Activated naive CD8-positive, alpha-beta T cell treated with anti-CD3 and anti-CD28 coated beads, Interleukin-2, amount 10 ng/mL, durations not matched to agents 7 days and 5 days (primary cell): ENCODE data around the gene PHF12. TPM values are rescaled to one million over a fixed set of nuclear protein-coding genes. Genes with fewer than 3 reads are reported as not detected.
A peak's percentile ranks its signal among the peaks of the same experiment; 100 is the strongest.

Experiments used
- ATAC-seq: fragments of 150-1000 bp; cut with Tn5 transposase; one replicate; pipeline ENCODE4 v1.10.0; 2021; ENCODE audit warnings: low read depth, moderate library complexity
- POLR2A ChIA-PET: fragments of 350-600 bp; sonication (Branson Sonifier 250); formaldehyde crosslinking; loops from one replicate; lab custom pipeline; 2021; ENCODE audit warnings: antibody characterized with exemption; lab: Charles Lee
- DNase-seq: peaks from one replicate; pipeline ENCODE4 v3.0.0; 2021
- H3K27ac Mint-ChIP-seq: one replicate; pipeline ENCODE4 v1.8.0; 2022; ENCODE audit warnings: mild to moderate bottlenecking, mixed read lengths
- H3K27me3 Mint-ChIP-seq: one replicate; pipeline ENCODE4 v1.8.0; 2022; ENCODE audit warnings: mild to moderate bottlenecking, moderate library complexity, mixed read lengths
- H3K36me3 Mint-ChIP-seq: one replicate; pipeline ENCODE4 v1.8.0; 2021; ENCODE audit warnings: mild to moderate bottlenecking, mixed read lengths
- H3K4me1 Mint-ChIP-seq: one replicate; pipeline ENCODE4 v1.8.0; 2021; ENCODE audit warnings: mixed read lengths
- H3K4me3 Mint-ChIP-seq: one replicate; pipeline ENCODE4 v1.8.0; 2022; ENCODE audit warnings: mild to moderate bottlenecking, moderate library complexity, mixed read lengths
- H3K9me3 Mint-ChIP-seq: one replicate; pipeline ENCODE4 v1.8.0; 2021; ENCODE audit warnings: mixed read lengths
- total RNA-seq, 2 experiments: library from RNA; stranded (reverse); gene quantifications; one replicate each; pipeline ENCODE4 v1.2.3, GENCODE V29; 2021

PHF12 gene
- total RNA-seq, 2 experiments from 2014 or later, result 98.6 to 99.9 TPM

- Mint-ChIP-seq H3K4me3 (no peak overlapping the region), H3K27me3 (no peaks in the 10 kb centered on the region), H3K4me1 (peaks cover 17% of the 10 kb centered on the region), H3K9me3 (no peaks in the 10 kb centered on the region), H3K27ac (no peak overlapping the region), H3K36me3 (peaks cover 11% of the 10 kb centered on the region)
- POLR2A ChIA-PET, result no interaction called here
- no peak for ATAC-seq
- DNase-seq, result no peak
These were observed 77.5 kb downstream of the PHF12 start for GRCh38 chr17:28873839-28874238.

- POLR2A ChIA-PET, result interaction anchor here (0.5 to 2.2 kb wide), 15 partner anchors 10 to 1909 kb away, joined by 3 to 28 read pairs (median 4); partner anchors contain the start of genes DHRS13, FAM222B, FLOT2 and PHF12
- H3K4me1 Mint-ChIP-seq, result peaks cover 10% of the 10 kb centered on the region
- H3K27me3 Mint-ChIP-seq, result no peaks in the 10 kb centered on the region
- peak overlapping the region; percentile 80 for H3K4me3 Mint-ChIP-seq
- H3K27ac Mint-ChIP-seq, result peak overlapping the region; percentile 100
- H3K9me3 Mint-ChIP-seq, result no peaks in the 10 kb centered on the region
- ATAC-seq (peak; percentile 100), DNase-seq (peak; percentile 58)
- H3K36me3 Mint-ChIP-seq, result peaks cover 2% of the 10 kb centered on the region
These were observed 80.2 kb downstream of the PHF12 start for GRCh38 chr17:28871056-28871579.

DNA sequence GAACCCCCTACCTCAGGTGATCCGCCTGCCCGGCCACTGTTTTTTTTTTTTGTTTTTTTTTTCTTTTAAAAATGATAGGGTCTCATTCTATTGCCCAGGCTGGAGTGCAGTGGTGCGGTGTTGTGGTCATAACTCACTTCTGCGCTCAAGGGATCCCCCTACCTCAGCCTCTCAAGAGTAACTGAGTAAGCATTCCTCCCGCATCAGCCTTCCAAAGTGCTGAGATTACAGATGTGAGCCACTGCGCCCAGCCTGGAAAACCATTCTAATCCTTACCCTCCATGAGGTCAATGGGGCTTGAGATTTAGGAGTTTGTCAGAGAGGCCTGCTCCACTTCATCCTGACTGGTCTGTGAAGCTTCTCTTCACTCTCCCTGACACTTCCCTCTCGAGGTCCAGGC lies 84.0 kb downstream of the PHF12 start:
- H3K36me3 Mint-ChIP-seq, result peaks cover 2% of the 10 kb centered on the region

DNA sequence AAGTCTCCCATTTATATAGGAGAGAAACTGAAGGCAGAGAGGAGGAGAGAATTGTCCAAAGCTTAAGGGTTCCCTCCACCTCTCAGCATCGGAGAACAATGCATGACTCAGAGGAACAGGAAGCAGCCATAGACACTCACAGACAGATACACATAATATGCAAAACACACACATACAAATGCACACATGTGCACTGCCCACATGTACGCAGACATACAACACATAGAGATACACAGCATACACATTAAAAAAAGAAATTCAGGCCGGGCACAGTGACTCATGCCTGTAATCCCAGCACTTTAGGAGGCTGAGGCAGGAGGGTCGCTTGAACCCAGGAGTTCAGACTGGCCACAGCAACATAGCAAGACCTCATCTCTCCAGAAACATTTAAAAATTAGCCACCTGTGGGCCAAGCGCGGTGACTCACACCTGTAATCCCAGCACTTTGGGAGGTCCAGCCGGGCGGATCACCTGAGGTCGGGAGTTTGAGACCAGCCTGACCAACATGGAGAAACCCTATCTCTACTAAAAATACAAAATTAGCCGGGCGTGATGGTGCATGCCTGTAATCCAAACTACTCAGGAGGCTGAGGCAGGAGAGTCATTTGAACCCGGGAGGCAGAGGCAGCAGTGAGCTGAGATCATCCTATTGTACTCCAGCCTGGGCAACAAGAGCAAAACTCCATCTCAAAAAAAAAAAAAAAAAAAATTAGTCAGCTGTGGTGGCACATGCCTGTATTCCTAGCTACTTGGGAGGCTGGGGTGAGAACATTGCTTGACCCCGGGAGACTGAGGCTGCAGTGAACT lies 85.2 kb downstream of the PHF12 start:
- Mint-ChIP-seq H3K4me1 (peaks cover 6% of the 10 kb centered on the region), H3K4me3 (no peak overlapping the region), H3K9me3 (no peaks in the 10 kb centered on the region), H3K27me3 (no peaks in the 10 kb centered on the region), H3K36me3 (peaks cover 3% of the 10 kb centered on the region), H3K27ac (peak overlapping the region; percentile 28)
- POLR2A ChIA-PET, result interaction anchor here (0.6 kb wide), 1 partner anchor 26 kb away, joined by 3 read pairs; no protein-coding TSS in a partner anchor
- DNase-seq (no peak), ATAC-seq (no peak)

More for the DNA sequence above, 84.0 kb downstream of the PHF12 start:
- DNase-seq (no peak), ATAC-seq (no peak)
- Mint-ChIP-seq H3K4me1 (peaks cover 9% of the 10 kb centered on the region), H3K4me3 (no peak overlapping the region), H3K27me3 (no peaks in the 10 kb centered on the region), H3K27ac (no peak overlapping the region), H3K9me3 (no peaks in the 10 kb centered on the region)
- POLR2A ChIA-PET, result no interaction called here

DNA sequence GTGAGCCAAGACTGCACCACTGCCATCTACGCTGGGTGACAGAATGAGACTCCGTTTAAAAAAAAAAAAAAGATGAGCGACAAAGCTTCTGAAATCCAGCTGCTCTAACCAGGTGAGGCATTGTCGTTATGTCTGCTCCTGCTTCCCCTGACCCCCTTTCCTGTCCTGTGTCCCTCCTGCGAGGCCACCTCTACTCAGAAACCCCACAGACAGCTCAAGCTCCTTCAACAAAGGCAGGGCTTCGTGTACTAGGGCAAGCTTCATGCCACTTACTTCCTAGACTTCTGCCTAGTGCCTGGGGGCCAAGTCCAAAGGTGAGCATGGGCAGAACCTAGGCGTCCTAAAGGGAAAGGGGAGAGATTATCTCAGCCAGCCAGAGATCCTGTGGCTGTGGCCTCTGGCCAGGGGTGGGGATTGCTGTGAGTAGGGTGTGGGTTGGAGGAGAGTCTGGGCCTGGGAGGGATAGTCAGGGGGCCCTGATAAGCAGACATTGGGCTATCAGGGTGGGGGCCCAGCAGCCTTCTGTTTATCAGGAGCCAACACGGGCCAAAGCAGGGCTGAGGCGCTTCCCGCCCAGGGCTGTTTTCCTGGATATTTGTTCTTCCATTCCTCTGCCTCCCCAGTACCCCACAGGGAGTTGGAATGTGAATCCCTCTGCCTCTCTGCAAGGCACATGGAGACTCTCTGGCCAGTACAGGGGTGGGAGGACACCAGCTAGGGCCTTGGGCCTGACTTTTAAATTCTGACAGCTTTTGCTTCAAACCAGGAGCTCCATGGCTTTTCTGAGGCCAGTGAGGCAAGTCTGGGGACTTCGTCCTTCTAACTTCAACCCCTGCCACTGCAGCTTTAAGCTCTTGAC lies 86.1 kb downstream of the PHF12 start:
- POLR2A ChIA-PET, result interaction anchor here (0.6 kb wide), 2 partner anchors 27 to 86 kb away, joined by 3 read pairs; partner anchors contain the start of gene PHF12
- peaks cover 3% of the 10 kb centered on the region for H3K4me1 Mint-ChIP-seq
- ATAC-seq (no peak), DNase-seq (no peak)
- peaks cover 4% of the 10 kb centered on the region for H3K36me3 Mint-ChIP-seq
- no peak overlapping the region for H3K27ac Mint-ChIP-seq
- H3K4me3 Mint-ChIP-seq, result no peak overlapping the region
- H3K27me3 Mint-ChIP-seq, result no peaks in the 10 kb centered on the region
- no peaks in the 10 kb centered on the region for H3K9me3 Mint-ChIP-seq

DNA sequence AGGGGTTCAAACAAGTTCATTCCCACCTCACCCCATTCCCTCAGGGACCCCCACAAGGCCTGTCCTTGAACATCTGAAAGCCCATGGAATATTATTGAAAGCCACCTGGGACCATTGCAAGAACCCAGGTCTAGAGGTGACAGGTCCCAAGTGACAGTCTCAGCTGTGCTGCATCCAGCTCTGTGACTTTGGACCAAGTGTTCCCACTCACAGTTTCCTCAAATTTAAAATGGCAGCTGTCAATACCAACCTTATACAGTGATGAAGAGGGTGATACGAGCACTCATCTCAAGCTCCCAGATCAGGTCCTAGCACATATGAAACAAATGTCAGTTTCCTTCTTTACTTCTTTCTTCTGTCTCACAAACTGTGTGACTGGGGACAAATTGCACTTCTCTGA lies 87.4 kb downstream of the PHF12 start:
- ATAC-seq (no peak), DNase-seq (no peak)
- no peaks in the 10 kb centered on the region for H3K27me3 Mint-ChIP-seq
- H3K4me3 Mint-ChIP-seq, result no peak overlapping the region
- H3K4me1 Mint-ChIP-seq, result peaks cover 3% of the 10 kb centered on the region
- H3K36me3 Mint-ChIP-seq, result peaks cover 4% of the 10 kb centered on the region
- POLR2A ChIA-PET, result no interaction called here
- no peak overlapping the region for H3K27ac Mint-ChIP-seq
- H3K9me3 Mint-ChIP-seq, result no peaks in the 10 kb centered on the region

DNA sequence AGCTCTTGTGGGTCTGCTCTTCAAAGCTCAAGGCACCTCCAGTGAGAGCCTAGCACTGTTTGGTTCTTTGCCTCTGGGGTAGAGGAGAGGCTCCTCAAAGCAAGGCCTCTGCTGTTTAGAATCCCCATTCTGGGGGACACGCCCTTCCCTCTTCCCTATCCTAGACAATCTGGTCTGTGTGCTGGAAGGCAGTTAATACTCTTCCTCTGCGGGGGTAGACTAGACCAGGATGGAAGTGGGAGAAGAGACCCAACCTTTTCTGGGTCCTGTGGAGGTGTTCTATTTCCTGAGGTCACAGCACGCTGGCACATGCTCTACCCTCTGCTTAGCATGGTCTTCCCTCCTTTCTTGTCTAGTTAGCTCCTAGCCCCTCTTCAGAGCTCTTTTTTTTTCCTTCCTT lies 88.8 kb downstream of the PHF12 start:
- POLR2A ChIA-PET, result no interaction called here
- Mint-ChIP-seq H3K4me1 (peaks cover 5% of the 10 kb centered on the region), H3K36me3 (peaks cover 8% of the 10 kb centered on the region), H3K27me3 (no peaks in the 10 kb centered on the region), H3K27ac (no peak overlapping the region), H3K9me3 (no peaks in the 10 kb centered on the region), H3K4me3 (no peak overlapping the region)
- ATAC-seq (no peak), DNase-seq (no peak)

- peaks cover 5% of the 10 kb centered on the region for H3K4me1 Mint-ChIP-seq
- POLR2A ChIA-PET, result interaction anchor here (1.5 kb wide), 1 partner anchor 10 kb away, joined by 4 read pairs; no protein-coding TSS in a partner anchor
- peaks cover 8% of the 10 kb centered on the region for H3K36me3 Mint-ChIP-seq
- no peak for ATAC-seq
- H3K27me3 Mint-ChIP-seq, result no peaks in the 10 kb centered on the region
- no peak overlapping the region for H3K27ac Mint-ChIP-seq
- H3K4me3 Mint-ChIP-seq, result no peak overlapping the region
- H3K9me3 Mint-ChIP-seq, result no peaks in the 10 kb centered on the region
- no peak for DNase-seq
These were observed 89.7 kb downstream of the PHF12 start for GRCh38 chr17:28861393-28862203.

DNA sequence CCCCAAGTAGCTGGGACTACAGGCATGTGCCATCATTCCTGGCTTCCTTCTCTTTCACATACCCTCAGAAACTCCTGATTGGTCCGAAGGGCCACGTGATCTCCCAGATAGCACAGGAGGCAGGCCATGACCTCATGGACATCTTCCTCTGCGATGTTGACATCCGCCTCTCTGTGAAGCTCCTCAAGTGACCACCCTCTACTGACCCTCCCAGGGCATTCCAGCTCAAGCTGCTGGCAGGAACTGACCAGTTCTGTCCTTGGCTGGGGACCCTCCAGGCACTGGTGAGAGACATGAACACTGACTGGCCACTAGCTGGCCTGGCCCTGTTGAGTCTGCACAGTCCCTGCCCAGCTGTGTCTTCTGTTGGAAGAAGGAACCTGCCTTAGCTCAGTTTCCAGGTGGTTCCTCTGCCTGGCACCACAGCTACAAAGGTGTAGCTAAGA lies 90.9 kb downstream of the PHF12 start:
- Mint-ChIP-seq H3K4me3 (no peak overlapping the region), H3K4me1 (peaks cover 8% of the 10 kb centered on the region), H3K9me3 (no peaks in the 10 kb centered on the region), H3K27ac (no peak overlapping the region), H3K36me3 (peaks cover 11% of the 10 kb centered on the region), H3K27me3 (no peaks in the 10 kb centered on the region)
- ATAC-seq, result no peak
- POLR2A ChIA-PET, result interaction anchor here (1.5 kb wide), 1 partner anchor 11 kb away, joined by 4 read pairs; no protein-coding TSS in a partner anchor
- DNase-seq, result no peak

GRCh38 chr17:28858801-28859355 lies 92.4 kb downstream of the PHF12 start:
- H3K27me3 Mint-ChIP-seq, result no peaks in the 10 kb centered on the region
- no peak overlapping the region for H3K4me3 Mint-ChIP-seq
- H3K4me1 Mint-ChIP-seq, result peaks cover 14% of the 10 kb centered on the region
- no peak for ATAC-seq
- H3K27ac Mint-ChIP-seq, result no peak overlapping the region
- H3K36me3 Mint-ChIP-seq, result peaks cover 11% of the 10 kb centered on the region
- H3K9me3 Mint-ChIP-seq, result no peaks in the 10 kb centered on the region
- POLR2A ChIA-PET, result interaction anchor here (0.6 to 2.0 kb wide), 3 partner anchors 12 to 139 kb away, joined by 3 to 4 read pairs (median 4); partner anchors contain the start of gene RPL23A
- DNase-seq, result no peak

DNA sequence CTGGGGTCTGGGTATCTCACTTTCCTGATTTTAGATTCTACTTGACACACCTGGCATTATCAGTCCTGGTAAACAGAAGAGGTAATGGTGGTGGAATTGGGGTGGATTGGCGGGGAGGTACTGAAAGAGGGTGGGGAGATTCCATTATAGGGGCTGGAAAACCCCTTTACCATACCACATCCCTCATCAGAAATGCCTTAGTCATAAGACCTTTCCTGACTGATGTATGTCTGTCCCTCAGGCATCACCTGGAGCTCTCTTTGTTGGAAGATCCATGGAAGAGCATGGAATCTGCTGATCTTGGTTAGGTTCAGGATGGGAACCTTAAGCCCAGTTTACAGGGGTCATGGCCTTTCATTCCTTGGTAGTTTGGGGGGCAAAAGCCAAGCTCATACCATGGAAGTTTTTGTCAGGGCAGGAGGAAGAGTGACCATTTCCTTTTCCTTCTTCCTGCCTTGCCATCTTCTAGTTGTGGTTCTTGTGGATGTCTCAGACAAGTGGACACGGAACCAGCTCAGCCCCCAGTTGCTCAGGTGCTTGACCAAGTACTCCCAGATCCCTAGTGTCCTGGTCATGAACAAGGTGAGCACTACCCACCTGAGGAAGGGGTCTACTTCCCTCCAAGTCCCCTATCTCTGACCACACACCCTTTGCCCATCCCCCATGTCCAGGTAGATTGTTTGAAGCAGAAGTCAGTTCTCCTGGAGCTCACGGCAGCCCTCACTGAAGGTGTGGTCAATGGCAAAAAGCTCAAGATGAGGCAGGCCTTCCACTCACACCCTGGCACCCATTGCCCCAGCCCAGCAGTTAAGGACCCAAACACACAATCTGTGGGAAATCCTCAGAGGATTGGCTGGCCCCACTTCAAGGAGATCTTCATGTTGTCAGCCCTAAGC lies 93.2 kb downstream of the PHF12 start:
- Mint-ChIP-seq H3K9me3 (no peaks in the 10 kb centered on the region), H3K4me1 (peaks cover 14% of the 10 kb centered on the region), H3K36me3 (peaks cover 11% of the 10 kb centered on the region), H3K27ac (no peak overlapping the region), H3K4me3 (no peak overlapping the region), H3K27me3 (no peaks in the 10 kb centered on the region)
- ATAC-seq, result no peak
- DNase-seq, result no peak
- POLR2A ChIA-PET, result interaction anchor here (0.6 to 2.0 kb wide), 3 partner anchors 13 to 138 kb away, joined by 3 to 4 read pairs (median 4); partner anchors contain the start of gene RPL23A
